ENCODE data around the gene CIRBP. TPM values are rescaled to one million over a fixed set of nuclear protein-coding genes. Genes with fewer than 3 reads are reported as not detected.

Gene CIRBP
- total and polyA plus RNA-seq, 2 of the 13 experiments (the other 11 are each of a cell fraction or from before 2014, with no cell fraction given): 133 to 140 TPM

- no peak for TF ChIP-seq ZBTB40 (IDR thresholded peaks at IDR 0.05)
- no peak; the same call in 1 of the 2 replicates for TF ChIP-seq ZBTB40 (CRISPR knock-in tag; IDR thresholded peaks at IDR 0.05)
- TF ChIP-seq RCOR2 (CRISPR knock-in tag; IDR thresholded peaks at IDR 0.05): no peak
- TF ChIP-seq FOXK2 (IDR thresholded peaks at IDR 0.05): no peak
- no peak; the same call in none of the 2 replicates for TF ChIP-seq ZNF292 (CRISPR knock-in tag; IDR thresholded peaks at IDR 0.05; ENCODE audit: borderline replicate concordance, low read depth)
- no peak for TF ChIP-seq CHCHD3 (CRISPR knock-in tag; IDR thresholded peaks at IDR 0.05)
- 0 out of 2 replicates have a peak, but pooled peaks have one; percentile 32 for TF ChIP-seq ZNF446 (CRISPR knock-in tag; IDR thresholded peaks at IDR 0.05)
- TF ChIP-seq NR2F1 (CRISPR knock-in tag; IDR thresholded peaks at IDR 0.05): peak; percentile 63 to 81
- TF ChIP-seq ZNF143 (CRISPR knock-in tag; IDR thresholded peaks at IDR 0.05): no peak; the same call in 1 of the 2 replicates
- no peak for TF ChIP-seq ZNF619 (CRISPR knock-in tag; IDR thresholded peaks at IDR 0.05)
- TF ChIP-seq ZNF749 (CRISPR knock-in tag; IDR thresholded peaks at IDR 0.05; ENCODE audit: borderline replicate concordance): no peak
- TF ChIP-seq ZNF704 (CRISPR knock-in tag; IDR thresholded peaks at IDR 0.05; ENCODE audit: borderline replicate concordance): no peak
- no peak for TF ChIP-seq ZNF589 (CRISPR knock-in tag; conservative IDR thresholded peaks at IDR 0.05)
- 0 out of 2 replicates have a peak, but pooled peaks have one; percentile 57 for TF ChIP-seq ZNF431 (CRISPR knock-in tag; IDR thresholded peaks at IDR 0.05; ENCODE audit: borderline replicate concordance, low read depth)
- TF ChIP-seq ZBTB2 (CRISPR knock-in tag; IDR thresholded peaks at IDR 0.05; ENCODE audit: low read depth): no peak
- TF ChIP-seq ZNF367 (CRISPR knock-in tag; IDR thresholded peaks at IDR 0.05; ENCODE audit: borderline replicate concordance): no peak
- TF ChIP-seq ZNF737 (CRISPR knock-in tag; IDR thresholded peaks at IDR 0.05; ENCODE audit: borderline replicate concordance): no peak
Observed at GRCh38 chr19:1261798-1262622, 7.1 kb upstream of the CIRBP start (continued).

Measured in HepG2 (cell line).